CD4-positive, alpha-beta T cell treated with Interleukin-2 at 100 ng/mL for 4 hours (primary cell): ENCODE data around the gene ELF1.
A peak's percentile ranks its signal among the peaks of the same experiment; 100 is the strongest.

Experiments used
- DNase-seq: peaks from one replicate; pipeline ENCODE4 v3.0.0-alpha.2; 2020; ENCODE audit warnings: low spot score

Gene ELF1

DNA sequence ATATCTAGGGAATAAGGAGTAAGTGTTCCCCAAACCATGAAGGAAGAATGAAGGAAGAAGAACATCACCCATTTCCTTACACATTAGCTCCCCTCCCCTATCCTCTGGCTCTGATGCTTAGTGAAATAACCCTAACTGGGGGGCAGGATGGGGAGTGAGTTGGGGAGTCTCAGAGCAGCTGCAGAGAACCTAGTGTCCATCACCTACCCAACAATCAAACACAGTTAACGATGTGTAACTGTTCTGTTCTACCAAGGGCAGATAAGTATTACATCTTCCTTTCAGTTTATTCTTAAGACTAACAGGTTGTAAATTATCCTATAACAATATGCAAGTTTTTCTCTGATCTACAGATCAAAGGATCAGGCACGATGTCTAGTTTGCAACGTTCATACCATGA lies 12.8 kb downstream of the ELF1 start:
- DNase-seq, result no peak

DNA sequence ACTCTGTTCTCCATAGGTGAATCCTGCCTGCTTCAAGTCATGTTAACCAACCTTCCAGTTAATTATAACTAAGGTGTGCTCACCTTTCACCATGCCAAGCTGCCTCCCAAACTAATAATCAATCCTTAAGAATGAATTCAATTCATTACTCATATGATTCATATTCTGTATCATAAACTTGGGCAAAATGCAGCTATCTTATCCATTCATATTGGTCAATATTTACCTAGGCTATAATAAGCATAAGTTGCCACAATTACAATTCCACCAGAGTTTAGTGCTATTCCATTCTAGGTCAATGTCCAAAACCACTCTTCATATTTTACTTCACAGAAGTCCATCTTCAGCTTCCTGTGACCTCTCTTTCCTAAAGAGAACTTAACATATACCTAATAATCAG lies 13.4 kb downstream of the ELF1 start:
- DNase-seq, result no peak

DNA sequence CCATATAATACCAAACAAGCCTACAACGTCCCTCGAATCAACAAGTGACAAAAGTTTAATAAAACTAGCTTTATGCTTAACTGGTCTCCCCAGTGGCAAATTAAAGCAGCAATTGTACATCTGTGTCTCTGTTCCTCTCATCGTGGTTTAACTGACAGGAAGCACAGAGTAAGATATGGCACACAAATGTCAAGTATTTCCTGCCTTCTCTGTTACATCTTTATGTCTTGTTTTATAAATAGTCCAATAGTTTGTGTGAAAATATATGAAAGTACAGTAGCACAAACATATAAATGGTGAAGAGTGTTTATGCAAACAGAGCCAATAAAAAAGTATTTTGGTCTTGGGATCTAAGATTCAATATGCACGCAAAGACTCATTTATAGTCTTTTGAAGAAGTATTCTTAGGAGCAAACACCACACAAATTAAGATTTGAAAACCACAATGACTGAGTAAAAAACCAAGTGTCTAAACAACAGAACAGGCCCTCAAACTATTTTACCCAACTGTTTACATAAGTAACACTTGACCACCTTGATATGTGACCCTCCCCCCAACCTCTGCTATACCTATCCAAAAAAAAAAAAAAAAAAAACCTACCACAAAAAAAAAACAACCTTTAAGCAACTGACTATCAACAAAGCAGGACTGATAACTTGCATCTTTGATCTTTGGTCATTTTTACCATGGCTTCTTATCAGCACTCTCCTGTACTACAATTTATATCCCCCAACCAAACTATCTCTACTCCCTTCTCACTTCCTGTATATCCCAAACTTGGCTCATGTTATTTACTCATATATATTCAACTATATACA lies 14.0 kb downstream of the ELF1 start:
- peak; percentile 61 for DNase-seq

DNA sequence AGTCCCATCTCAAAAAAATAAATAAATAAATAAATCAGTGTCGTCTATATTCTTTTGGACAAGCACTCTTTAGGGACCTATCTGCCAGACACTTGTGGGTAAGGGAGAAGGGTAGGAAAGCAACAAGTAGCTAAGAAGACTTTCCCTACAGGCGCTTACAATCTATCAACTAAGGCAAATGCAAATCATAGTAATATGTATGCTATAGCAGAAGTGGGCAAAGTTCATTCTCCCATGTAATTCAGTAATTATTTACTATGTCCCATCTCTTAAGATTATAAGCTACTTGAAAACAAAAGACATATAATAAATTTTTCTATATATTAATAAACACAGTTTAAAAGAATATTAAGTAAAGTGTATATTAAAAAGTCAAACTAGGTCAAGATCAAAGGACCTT lies 16.5 kb downstream of the ELF1 start:
- no peak for DNase-seq

DNA sequence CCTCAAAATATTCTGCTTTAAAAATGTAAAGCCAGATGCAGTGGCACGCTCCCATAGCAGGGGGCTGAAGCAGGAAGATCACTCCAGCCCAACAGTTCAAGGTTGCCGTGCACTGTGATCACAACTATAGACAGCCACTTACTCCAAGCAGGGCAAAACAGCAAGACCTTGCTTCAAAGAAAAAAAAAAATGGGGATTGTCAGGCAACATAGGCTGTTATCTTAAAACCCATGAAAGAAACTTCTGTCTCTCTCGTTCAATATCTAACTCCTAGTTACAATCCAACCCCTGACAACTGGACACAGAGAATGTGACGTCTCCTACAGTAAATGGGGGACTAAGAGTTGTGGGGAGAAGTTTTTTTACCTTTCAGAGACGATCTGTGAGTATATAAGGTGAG lies 17.4 kb downstream of the ELF1 start:
- no peak for DNase-seq

- DNase-seq, result no peak
Observed at GRCh38 chr13:40999416-40999815, 19.7 kb downstream of the ELF1 start.

- DNase-seq, result no peak
Observed at GRCh38 chr13:40996426-40997092, 22.6 kb downstream of the ELF1 start.

GRCh38 chr13:40995997-40996396 lies 23.1 kb downstream of the ELF1 start:
- DNase-seq, result no peak

GRCh38 chr13:40994581-40995230 lies 24.4 kb downstream of the ELF1 start:
- DNase-seq, result no peak

- DNase-seq, result no peak
Observed at GRCh38 chr13:40993987-40994386, 25.1 kb downstream of the ELF1 start.

- DNase-seq, result peak; percentile 40
Observed at GRCh38 chr13:40992678-40993518, 26.2 kb downstream of the ELF1 start.

- no peak for DNase-seq
Observed at GRCh38 chr13:40987606-40988280, 31.4 kb downstream of the ELF1 start.

DNA sequence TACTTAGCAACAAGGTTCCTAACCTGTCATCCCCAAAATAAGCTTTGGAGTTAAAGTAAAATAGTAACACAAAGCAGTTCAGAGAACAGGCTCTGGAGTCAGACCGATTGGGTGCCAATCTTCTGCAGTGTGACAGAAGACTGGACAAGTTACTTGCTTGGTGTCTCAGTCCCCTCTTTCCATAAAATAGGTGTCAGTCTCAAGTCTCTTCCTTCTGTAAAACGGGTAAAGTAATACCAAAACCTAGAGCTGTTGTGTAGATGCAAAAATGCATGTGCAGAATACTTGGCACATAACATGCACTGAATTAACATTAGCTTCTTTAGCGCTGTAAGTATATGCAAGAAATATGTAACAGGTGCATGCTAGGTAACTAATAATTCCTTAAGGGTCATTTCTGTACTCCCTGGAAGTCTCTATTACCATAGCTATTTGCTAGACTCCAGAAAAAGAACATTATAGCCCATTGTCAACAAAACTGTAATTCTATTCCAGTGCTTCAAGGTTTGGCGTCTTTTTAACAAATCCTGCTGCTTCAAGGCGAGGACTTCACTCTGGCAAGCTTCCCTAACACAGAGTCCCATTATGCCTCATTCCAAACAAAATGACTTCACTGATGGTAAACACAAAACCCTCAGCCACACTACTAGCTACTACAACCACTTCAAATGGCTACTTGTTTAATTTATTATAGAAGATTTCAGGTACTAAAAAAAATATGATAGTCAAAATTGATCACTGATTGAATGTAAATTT lies 32.8 kb downstream of the ELF1 start:
- no peak for DNase-seq

- DNase-seq, result no peak
Observed at GRCh38 chr13:40985381-40986100, 33.6 kb downstream of the ELF1 start.

DNA sequence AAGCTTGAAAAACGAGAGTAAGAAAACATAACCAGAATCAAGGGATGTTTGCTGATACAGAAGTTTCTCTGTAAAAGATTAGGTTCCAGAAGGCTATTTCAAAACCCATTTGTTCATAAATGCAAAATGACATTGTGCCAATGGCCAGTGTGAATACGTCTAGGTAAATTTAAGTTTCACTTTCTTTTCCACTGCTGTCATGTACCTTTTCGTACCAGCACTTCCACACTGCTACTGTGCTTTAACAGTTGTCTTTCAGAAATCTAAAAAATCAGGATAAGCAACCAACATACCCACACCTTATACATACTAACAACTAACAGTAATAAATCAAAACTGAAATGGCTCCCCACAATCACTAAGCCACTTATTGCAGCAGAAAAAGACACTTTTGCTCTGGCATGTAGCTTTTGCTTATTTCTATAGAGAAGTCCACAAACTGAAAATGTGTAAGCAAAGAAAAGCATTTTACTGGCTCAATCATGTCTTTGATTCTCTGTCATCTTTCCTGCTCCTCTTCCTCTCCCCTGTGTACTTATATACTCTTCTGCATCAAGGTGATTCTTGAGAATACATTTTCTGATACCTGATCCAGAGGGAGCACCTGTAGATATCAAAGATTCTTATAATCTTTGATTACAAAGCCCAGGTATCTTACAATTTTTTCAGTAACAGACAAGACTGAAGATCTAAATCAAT lies 34.3 kb downstream of the ELF1 start:
- DNase-seq, result peak; percentile 35

DNA sequence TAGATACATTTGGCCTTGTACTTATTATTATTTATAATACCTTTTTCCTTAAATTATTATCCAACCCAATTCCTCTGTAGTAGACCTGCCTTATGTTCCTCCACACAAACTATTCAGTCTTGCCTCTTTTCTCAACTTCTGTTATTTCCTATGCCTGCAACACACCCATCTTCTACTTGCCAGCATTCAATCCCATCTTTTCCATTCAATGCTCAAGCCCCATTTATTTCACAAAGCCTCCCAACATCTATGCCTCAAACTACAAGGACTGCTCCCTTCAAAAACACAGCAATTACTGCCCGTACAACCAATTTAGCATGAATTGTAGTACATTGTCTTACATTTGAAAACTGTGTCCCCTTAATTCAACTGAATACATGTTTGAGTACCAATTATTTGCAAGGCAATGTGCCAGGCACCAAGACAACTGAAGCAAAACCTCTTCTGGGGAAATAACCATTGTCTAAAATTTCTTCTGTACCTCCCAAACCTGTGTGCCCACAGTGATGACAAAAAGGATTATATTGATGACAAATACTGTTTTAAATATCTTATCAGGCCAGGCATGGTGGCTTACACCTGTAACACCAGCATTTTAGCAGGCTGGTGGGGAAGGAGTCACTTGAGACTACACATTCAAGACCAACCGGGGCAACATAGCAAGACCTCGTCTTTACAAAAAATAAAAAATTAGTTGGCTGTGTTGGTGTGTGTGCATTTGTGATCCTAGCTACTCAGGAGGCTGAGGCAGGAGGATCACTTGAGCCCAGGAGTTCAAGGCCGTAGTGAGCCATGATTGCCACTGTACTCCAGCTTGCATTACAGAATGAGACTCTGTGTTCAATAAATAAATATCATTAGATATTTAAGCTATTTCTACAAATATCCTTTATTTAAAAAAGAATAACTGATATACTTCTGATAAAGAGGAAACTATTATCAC lies 35.1 kb downstream of the ELF1 start:
- DNase-seq, result peak; percentile 43

GRCh38 chr13:40983259-40983658 lies 35.9 kb downstream of the ELF1 start:
- DNase-seq, result no peak

DNA sequence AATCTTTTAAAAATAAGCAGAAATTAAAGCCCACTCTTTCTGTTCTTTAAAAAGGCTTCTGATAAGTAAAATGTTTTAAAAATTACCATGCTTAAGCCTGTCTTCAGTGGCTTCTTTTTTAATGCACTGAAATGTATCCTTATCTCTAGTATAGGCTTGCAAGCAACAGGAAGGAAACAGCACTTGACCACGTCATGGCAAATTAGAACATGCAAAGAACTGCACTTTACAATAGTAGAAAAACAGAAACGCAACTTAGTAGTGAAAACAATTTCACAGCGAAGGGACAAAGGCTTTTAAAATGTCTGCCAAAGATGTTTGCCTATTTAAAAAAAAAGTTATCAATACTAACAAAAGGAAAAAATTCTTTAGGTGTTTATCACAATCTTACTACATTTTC lies 36.3 kb downstream of the ELF1 start:
- DNase-seq, result peak; percentile 73
